Panc1 (cell line): Measurements from ENCODE around the gene KCNH6. TPM values are rescaled to one million over a fixed set of nuclear protein-coding genes. Genes with fewer than 3 reads are reported as not detected.

Experiments
- ATAC-seq: fragments of 200-7000 bp; cut with Tn5 transposase; 2 replicates; pipeline ENCODE4 v1.9.1; 2020; ENCODE audit warnings: mild to moderate bottlenecking, moderate library complexity
- BruUV-seq: library from RNA; stranded (reverse); fragments of 400-500 nt; replicated peaks from 2 replicates; lab custom pipeline; 2021; lab: Mats Ljungman, UMichigan
- CTCF ChIA-PET: fragments of 300-600 bp; sonication (Branson Sonifier 250); formaldehyde crosslinking; loops from one replicate; lab custom pipeline; 2022; ENCODE audit warnings: antibody characterized with exemption; lab: Charles Lee
- POLR2A ChIA-PET: fragments of 300-600 bp; sonication (Branson Sonifier 250); formaldehyde crosslinking; loops from one replicate; lab custom pipeline; 2022; ENCODE audit warnings: antibody characterized with exemption; lab: Charles Lee
- DNase-seq: peaks from one replicate; pipeline ENCODE4 v3.0.0-alpha.2; 2010; ENCODE audit warnings: low read depth, low spot score
- H3K27ac ChIP-seq: 2 replicates; pipeline ENCODE4 v1.5.1; 2011; ENCODE audit warnings: mild to moderate bottlenecking, low read length, inconsistent platforms
- H3K27me3 ChIP-seq: fragments of 200-500 bp; sonication (Bioruptor generic); 2 replicates; pipeline ENCODE4 v1.6.0; 2014; ENCODE audit warnings: low read length, inconsistent platforms; ENCODE audit not compliant: control insufficient read depth, insufficient read depth
- H3K36me3 ChIP-seq: fragments of 200-500 bp; sonication (Bioruptor generic); 2 replicates; pipeline ENCODE4 v1.5.1; 2014; ENCODE audit warnings: inconsistent platforms, mild to moderate bottlenecking, low read length, moderate library complexity; ENCODE audit not compliant: control insufficient read depth, insufficient read depth
- H3K4me1 ChIP-seq: 2 replicates; pipeline ENCODE4 v1.5.1; 2011; ENCODE audit warnings: inconsistent platforms, mild to moderate bottlenecking, low read length, moderate library complexity; ENCODE audit not compliant: control insufficient read depth, insufficient read depth
- H3K4me3 ChIP-seq, 2 experiments: 2 replicates each; pipeline ENCODE4 v1.5.1; 2011 to 2012; ENCODE audit warnings: low read depth in 2 of 2, low read length in 2 of 2, mild to moderate bottlenecking in 2 of 2, inconsistent platforms in 1 of 2, moderate library complexity in 1 of 2
- H3K9me3 ChIP-seq: fragments of 200-500 bp; sonication (Bioruptor generic); 2 replicates; pipeline ENCODE4 v1.5.1; 2014; ENCODE audit warnings: low read depth, mild to moderate bottlenecking, inconsistent platforms, low read length, moderate library complexity; ENCODE audit not compliant: control insufficient read depth, insufficient read depth
- POLR2AphosphoS5 ChIP-seq: IDR thresholded peaks from 2 replicates; pipeline ENCODE4 v1.6.1; 2012; ENCODE audit warnings: mild to moderate bottlenecking, low read depth, low read length, moderate library complexity
- REST ChIP-seq, 2 experiments: IDR thresholded peaks; 2 replicates each; pipeline ENCODE4 v1.6.1; 2011 to 2012; ENCODE audit warnings: low read depth in 2 of 2, control low read depth in 1 of 2, low read length in 1 of 2, mild to moderate bottlenecking in 1 of 2, moderate library complexity in 1 of 2; ENCODE audit not compliant: insufficient read depth in 1 of 2
- SIN3A ChIP-seq: IDR thresholded peaks from 2 replicates; pipeline ENCODE4 v1.6.1; 2012; ENCODE audit warnings: low read depth, mild to moderate bottlenecking, low read length, moderate library complexity, borderline replicate concordance; ENCODE audit not compliant: insufficient read depth
- TCF7L2 ChIP-seq: IDR thresholded peaks from 2 replicates; pipeline ENCODE4 v1.6.1; 2011; ENCODE audit warnings: mild to moderate bottlenecking, low read depth, low read length, inconsistent platforms
- in situ Hi-C: cut with HindIII; loops from 2 replicates; pipeline ENCODE4 v1.10.0; 2016; ENCODE audit warnings: low sequenced_read_pairs, low pct_unique_long_range_greater_than_20kb
- intact Hi-C: fragments of 100-400 bp; cut with micrococcal nuclease; formaldehyde crosslinking; loops from one replicate; pipeline ENCODE4 v1.10.0; 2022; ENCODE audit not compliant: unreplicated experiment
- total RNA-seq: library from RNA; stranded (reverse); gene quantifications from one replicate; pipeline ENCODE4 v1.2.1, GENCODE V29; 2021; ENCODE audit not compliant: unreplicated experiment
- TF ChIP-seq, protein P1 (sequence below): fragments of 450-650 bp; IDR thresholded peaks from 2 replicates; pipeline ENCODE4 v1.5.1; 2017; ENCODE audit warnings: mild to moderate bottlenecking

Gene KCNH6
- total RNA-seq, 1 experiment from 2014 or later: not detected

DNA sequence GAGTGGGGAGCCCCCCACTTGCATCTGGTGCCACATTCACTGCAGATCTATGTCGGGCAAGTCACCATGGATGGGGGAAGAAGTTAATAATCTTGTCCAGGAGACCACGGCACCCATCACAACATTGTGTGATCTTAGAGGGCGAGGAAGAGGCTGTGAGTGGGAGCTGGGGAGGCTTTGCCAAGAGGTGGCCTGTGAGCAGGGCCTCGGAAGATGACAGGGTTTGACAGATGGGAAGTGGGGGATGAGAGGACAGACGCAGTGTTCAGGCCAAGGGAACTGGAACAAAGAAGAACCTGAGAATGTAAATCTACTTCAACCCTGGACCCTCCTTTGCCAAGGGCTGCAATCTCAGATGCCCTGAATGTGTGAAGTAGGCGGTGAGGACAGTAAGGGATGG is 33.9 kb upstream of the KCNH6 start:
- ATAC-seq (no peak), DNase-seq (no peak)
- TF ChIP-seq, protein P1, sequence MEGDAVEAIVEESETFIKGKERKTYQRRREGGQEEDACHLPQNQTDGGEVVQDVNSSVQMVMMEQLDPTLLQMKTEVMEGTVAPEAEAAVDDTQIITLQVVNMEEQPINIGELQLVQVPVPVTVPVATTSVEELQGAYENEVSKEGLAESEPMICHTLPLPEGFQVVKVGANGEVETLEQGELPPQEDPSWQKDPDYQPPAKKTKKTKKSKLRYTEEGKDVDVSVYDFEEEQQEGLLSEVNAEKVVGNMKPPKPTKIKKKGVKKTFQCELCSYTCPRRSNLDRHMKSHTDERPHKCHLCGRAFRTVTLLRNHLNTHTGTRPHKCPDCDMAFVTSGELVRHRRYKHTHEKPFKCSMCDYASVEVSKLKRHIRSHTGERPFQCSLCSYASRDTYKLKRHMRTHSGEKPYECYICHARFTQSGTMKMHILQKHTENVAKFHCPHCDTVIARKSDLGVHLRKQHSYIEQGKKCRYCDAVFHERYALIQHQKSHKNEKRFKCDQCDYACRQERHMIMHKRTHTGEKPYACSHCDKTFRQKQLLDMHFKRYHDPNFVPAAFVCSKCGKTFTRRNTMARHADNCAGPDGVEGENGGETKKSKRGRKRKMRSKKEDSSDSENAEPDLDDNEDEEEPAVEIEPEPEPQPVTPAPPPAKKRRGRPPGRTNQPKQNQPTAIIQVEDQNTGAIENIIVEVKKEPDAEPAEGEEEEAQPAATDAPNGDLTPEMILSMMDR: no peak
- TF ChIP-seq POLR2AphosphoS5 (no peak), REST (IDR thresholded peaks at IDR 0.05; ENCODE audit: insufficient read depth in 1 of 2, low read depth in 2 of 2, low read length in 1 of 2) (no peak), TCF7L2 (no peak)
- H3K36me3 ChIP-seq: no peaks in the 10 kb centered on the region
- no TSS peak for BruUV-seq
- no peaks in the 10 kb centered on the region for H3K27me3 ChIP-seq
- no peak overlapping the region for H3K4me3 ChIP-seq
- in situ Hi-C loops (no loop called here), intact Hi-C loops (no loop called here)
- H3K4me1 ChIP-seq: no peaks in the 10 kb centered on the region
- H3K27ac ChIP-seq: no peak overlapping the region
- ChIA-PET POLR2A (no interaction called here), CTCF (no interaction called here)
- H3K9me3 ChIP-seq: no peaks in the 10 kb centered on the region

DNA sequence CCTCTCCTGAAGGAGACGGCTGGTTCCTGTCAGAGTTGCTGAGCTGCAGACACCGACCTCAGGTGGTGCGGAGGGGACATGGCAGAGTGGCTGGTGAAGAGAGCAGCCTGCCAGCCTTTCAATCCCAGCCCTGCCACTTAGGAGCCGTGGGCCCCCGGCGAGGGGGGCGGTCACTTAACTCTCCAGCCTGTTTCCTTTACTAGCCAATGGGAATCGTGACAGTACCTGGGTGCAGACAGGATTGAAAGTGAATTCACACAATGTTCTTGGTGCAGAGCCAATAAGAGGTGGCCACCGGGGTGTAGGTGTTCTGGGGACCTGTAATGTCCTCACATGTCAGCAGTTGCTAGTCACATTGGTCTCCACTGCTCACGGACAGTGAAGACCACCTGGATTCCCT is 32.8 kb upstream of the KCNH6 start:
- Histone ChIP-seq H3K27me3 (no peaks in the 10 kb centered on the region), H3K36me3 (no peaks in the 10 kb centered on the region), H3K4me3 (no peak overlapping the region), H3K9me3 (no peaks in the 10 kb centered on the region), H3K4me1 (no peaks in the 10 kb centered on the region), H3K27ac (no peak overlapping the region)
- intact Hi-C loops (no loop called here), in situ Hi-C loops (no loop called here)
- POLR2A ChIA-PET: no interaction called here
- TF ChIP-seq, protein P1: no peak
- no peak for TF ChIP-seq SIN3A
- TF ChIP-seq POLR2AphosphoS5: no peak
- TF ChIP-seq REST (IDR thresholded peaks at IDR 0.05; ENCODE audit: insufficient read depth in 1 of 2, low read depth in 2 of 2, low read length in 1 of 2): no peak
- no peak for TF ChIP-seq TCF7L2
- DNase-seq (no peak), ATAC-seq (no peak)
- no TSS peak for BruUV-seq
- CTCF ChIA-PET: no interaction called here
